K562 (cell line): Measurements from ENCODE around the gene ERC2.

Experiments used
- EP300 ChIP-seq: IDR thresholded peaks from 2 replicates; pipeline ENCODE4 v1.6.1; 2012; ENCODE audit warnings: low read length, improper control_type of control experiment
- PCBP1 ChIP-seq: fragments of 200-400 bp; formaldehyde crosslinking; IDR thresholded peaks from 2 replicates; pipeline ENCODE4 v1.6.1; 2018; ENCODE audit warnings: mild to moderate bottlenecking, low read depth, low read length; ENCODE audit not compliant: poor library complexity, severe bottlenecking
- RBM22 ChIP-seq: fragments of 200-400 bp; formaldehyde crosslinking; IDR thresholded peaks from 2 replicates; pipeline ENCODE4 v1.6.1; 2018; ENCODE audit warnings: low read length, low read depth; ENCODE audit not compliant: poor library complexity, severe bottlenecking
- TARDBP ChIP-seq: fragments of 450-650 bp; IDR thresholded peaks from 2 replicates; pipeline ENCODE4 v1.6.1; 2016

DNA sequence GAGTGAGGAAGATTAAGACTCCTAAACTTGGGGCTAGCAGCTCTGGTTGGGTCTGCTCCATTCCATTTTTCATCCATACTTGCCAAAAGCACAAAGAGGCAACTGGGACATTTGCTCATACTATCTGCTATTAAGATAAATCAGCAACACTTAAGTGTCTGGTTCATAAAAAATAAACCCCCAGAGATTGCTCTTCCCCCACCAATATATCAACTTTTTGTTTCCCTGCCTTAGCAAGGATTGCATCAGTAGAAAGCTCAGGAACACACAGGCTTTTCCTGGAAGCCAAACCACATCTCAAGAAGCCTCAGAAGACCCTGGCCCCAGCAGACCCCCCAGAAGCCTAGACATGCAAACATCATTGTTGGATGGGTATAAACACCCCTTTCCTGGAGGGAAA is 748.8 kb downstream of the ERC2 start:
- no peak for TF ChIP-seq EP300
- TF ChIP-seq TARDBP, result no peak
- no peak for TF ChIP-seq RBM22
- TF ChIP-seq PCBP1, result no peak
